ENCODE results near the gene UNC5C.

UNC5C gene

GRCh38 chr4:95545546-95545945, 3.2 kb downstream of the UNC5C start:
- no peak for TF ChIP-seq ZNF266 (tag by site-specific recombination; IDR thresholded peaks at IDR 0.05; ENCODE audit: low read depth)
- TF ChIP-seq ZSCAN4 (tag by site-specific recombination; IDR thresholded peaks at IDR 0.05) = peak; percentile 54
- TF ChIP-seq ZNF48 (tag by site-specific recombination; IDR thresholded peaks at IDR 0.05) = no peak
- TF ChIP-seq ZNF175 (tag by site-specific recombination; IDR thresholded peaks at IDR 0.05) = no peak
- peak; percentile 51 for TF ChIP-seq ZNF335 (tag by site-specific recombination; conservative IDR thresholded peaks at IDR 0.05)
- no peak overlapping the region for H3K4me3 ChIP-seq (ENCODE audit: low read depth, low read length)
- ChIA-PET CTCF (interaction anchor here (0.6 to 1.4 kb wide), 7 partner anchors 10 to 1493 kb away, joined by 3 to 10 read pairs (median 3); no protein-coding TSS in a partner anchor), POLR2A (interaction anchor here (0.6 kb wide), 1 partner anchor 375 kb away, joined by 3 read pairs; no protein-coding TSS in a partner anchor)
- H3K27ac ChIP-seq (ENCODE audit: extremely low read depth, low read depth, low read length) = no peak overlapping the region
- H3K9me3 ChIP-seq (ENCODE audit: control insufficient read depth, insufficient read depth, low read depth, low read length) = no peaks in the 10 kb centered on the region
- peaks cover 12% of the 10 kb centered on the region for H3K4me1 ChIP-seq (ENCODE audit: control insufficient read depth, insufficient read depth, low read length)
- no peaks in the 10 kb centered on the region for H3K36me3 ChIP-seq (ENCODE audit: control insufficient read depth in 2 of 2, insufficient read depth in 1 of 2, low read length in 2 of 2)

- Histone ChIP-seq H3K27ac (ENCODE audit: extremely low read depth, low read depth, low read length) (no peak overlapping the region), H3K4me3 (ENCODE audit: low read depth, low read length) (no peak overlapping the region), H3K4me1 (ENCODE audit: control insufficient read depth, insufficient read depth, low read length) (peaks cover 13% of the 10 kb centered on the region), H3K9me3 (ENCODE audit: control insufficient read depth, insufficient read depth, low read depth, low read length) (no peaks in the 10 kb centered on the region), H3K36me3 (ENCODE audit: control insufficient read depth in 2 of 2, insufficient read depth in 1 of 2, low read length in 2 of 2) (no peaks in the 10 kb centered on the region)
- ChIA-PET POLR2A (no interaction called here), CTCF (interaction anchor here (0.6 to 1.6 kb wide), 5 partner anchors 34 to 205 kb away, joined by 3 to 7 read pairs (median 3); no protein-coding TSS in a partner anchor)
- no peak for TF ChIP-seq ZNF488 (tag by site-specific recombination; IDR thresholded peaks at IDR 0.05)
- peak; percentile 46; the same call in 1 of the 2 replicates for TF ChIP-seq PRDM6 (tag by site-specific recombination; IDR thresholded peaks at IDR 0.05)
- TF ChIP-seq ZNF639 (tag by site-specific recombination; IDR thresholded peaks at IDR 0.05) = no peak
- TF ChIP-seq ZNF239 (tag by site-specific recombination; IDR thresholded peaks at IDR 0.05) = no peak
- no peak for TF ChIP-seq BCL11B (tag by site-specific recombination; IDR thresholded peaks at IDR 0.05; ENCODE audit: low read depth)
- no peak for TF ChIP-seq ZNF624 (tag by site-specific recombination; IDR thresholded peaks at IDR 0.05)
- no peak for TF ChIP-seq KLF7 (tag by site-specific recombination; IDR thresholded peaks at IDR 0.05; ENCODE audit: borderline replicate concordance)
- no peak for TF ChIP-seq ZNF324 (tag by site-specific recombination; IDR thresholded peaks at IDR 0.05)
- no peak for TF ChIP-seq ZNF184 (tag by site-specific recombination; IDR thresholded peaks at IDR 0.05)
- no peak for TF ChIP-seq ZNF513 (tag by site-specific recombination; IDR thresholded peaks at IDR 0.05)
- TF ChIP-seq ZIC2 (tag by site-specific recombination; IDR thresholded peaks at IDR 0.05) = no peak
- TF ChIP-seq ZBTB11 (tag by site-specific recombination; conservative IDR thresholded peaks at IDR 0.05; ENCODE audit: low read depth) = no peak
- TF ChIP-seq SP7 (tag by site-specific recombination; IDR thresholded peaks at IDR 0.05) = peak; percentile 69
- no peak for TF ChIP-seq HOXC10 (CRISPR knock-in tag; IDR thresholded peaks at IDR 0.05)
Observed at GRCh38 chr4:95544113-95545103, 4.4 kb downstream of the UNC5C start.

All from HEK293 (cell line).